GM12891 (cell line): ENCODE data around the gene TTC7B.

Experiments used
- PAX5 ChIP-seq: IDR thresholded peaks from 2 replicates; pipeline ENCODE4 v1.6.1; 2011; ENCODE audit warnings: low read length, moderate library complexity, mild to moderate bottlenecking; ENCODE audit not compliant: insufficient read depth, severe bottlenecking
- POLR2A ChIP-seq: IDR thresholded peaks from 2 replicates; pipeline ENCODE4 v1.6.1; 2011; ENCODE audit warnings: low read depth, low read length, control low read depth
- POLR2AphosphoS5 ChIP-seq: IDR thresholded peaks from 2 replicates; pipeline ENCODE4 v1.6.1; 2011; ENCODE audit warnings: low read depth, low read length, control low read depth
- POU2F2 ChIP-seq: IDR thresholded peaks from 2 replicates; pipeline ENCODE4 v1.6.1; 2011; ENCODE audit warnings: low read depth, mild to moderate bottlenecking, control low read depth, low read length, moderate library complexity
- SPI1 ChIP-seq: IDR thresholded peaks from 2 replicates; pipeline ENCODE4 v1.6.1; 2011; ENCODE audit warnings: low read depth, low read length, control low read depth
- TAF1 ChIP-seq: IDR thresholded peaks from 2 replicates; pipeline ENCODE4 v1.6.1; 2011; ENCODE audit warnings: low read depth, low read length, control low read depth

DNA sequence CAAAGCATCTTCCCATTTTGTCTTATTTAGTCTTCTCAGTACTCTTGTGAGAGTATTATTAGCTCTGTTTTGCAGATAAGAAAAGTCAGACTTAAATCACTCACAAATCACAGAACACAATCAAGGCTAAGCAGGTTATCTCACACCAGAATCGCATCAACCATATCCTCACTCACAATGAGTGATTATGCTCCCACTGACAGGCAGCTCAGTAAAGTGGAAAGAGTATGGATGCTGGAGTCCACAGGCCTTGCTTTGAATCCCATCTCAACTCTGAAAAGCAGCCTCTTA, 43.1 kb downstream of the TTC7B start:
- TF ChIP-seq SPI1 = no peak
- no peak for TF ChIP-seq POLR2A
- no peak for TF ChIP-seq TAF1
- TF ChIP-seq POLR2AphosphoS5 = no peak
- TF ChIP-seq PAX5 = no peak
- no peak for TF ChIP-seq POU2F2
